WTC11 (cell line): ENCODE data around the gene SPHKAP. TPM values are rescaled to one million over a fixed set of nuclear protein-coding genes. Genes with fewer than 3 reads are reported as not detected.

ENCODE experiments used
- ATAC-seq: fragments of 200-7000 bp; cut with Tn5 transposase; 2 replicates; pipeline ENCODE4 v1.10.0; 2021; ENCODE audit warnings: mild to moderate bottlenecking, moderate library complexity
- Bru-seq: library from RNA; stranded (reverse); fragments of 400-500 nt; gene quantifications from one replicate; lab custom pipeline; 2021; lab: Mats Ljungman, UMichigan
- CTCF ChIA-PET: fragments of 300-600 bp; sonication (Branson Sonifier 250); formaldehyde crosslinking; loops from one replicate; lab custom pipeline; 2021; ENCODE audit warnings: antibody characterized with exemption; lab: Charles Lee
- POLR2A ChIA-PET: fragments of 350-600 bp; sonication (Branson Sonifier 250); formaldehyde crosslinking; loops from one replicate; lab custom pipeline; 2021; ENCODE audit warnings: antibody characterized with exemption; lab: Charles Lee
- DNase-seq: peaks from one replicate; pipeline ENCODE4 v3.0.0; 2021; ENCODE audit warnings: low spot score
- H3K27ac Mint-ChIP-seq: 2 replicates; pipeline ENCODE4 v1.8.0; 2021; ENCODE audit warnings: mixed read lengths
- H3K27me3 Mint-ChIP-seq: 2 replicates; pipeline ENCODE4 v1.8.0; 2021; ENCODE audit warnings: low read depth, mild to moderate bottlenecking, moderate library complexity, mixed read lengths
- H3K36me3 Mint-ChIP-seq: 2 replicates; pipeline ENCODE4 v1.8.0; 2021; ENCODE audit warnings: mixed read lengths
- H3K4me1 Mint-ChIP-seq: 2 replicates; pipeline ENCODE4 v1.8.0; 2022; ENCODE audit warnings: mixed read lengths
- H3K4me3 Mint-ChIP-seq: 2 replicates; pipeline ENCODE4 v1.8.0; 2021; ENCODE audit warnings: mild to moderate bottlenecking, moderate library complexity, mixed read lengths
- H3K9me3 Mint-ChIP-seq: 2 replicates; pipeline ENCODE4 v1.8.0; 2021; ENCODE audit warnings: mixed read lengths
- ARID4B ChIP-seq: sonication (generic); formaldehyde crosslinking; IDR thresholded peaks from 2 replicates; pipeline ENCODE4 v1.8.0; 2023; ENCODE audit warnings: missing genetic modification reagents, mild to moderate bottlenecking, borderline replicate concordance
- CTCF ChIP-seq: fragments of 200-600 bp; IDR thresholded peaks from 2 replicates; pipeline ENCODE4 v1.8.0; 2022; ENCODE audit warnings: antibody characterized with exemption
- MAX ChIP-seq: sonication (generic); formaldehyde crosslinking; IDR thresholded peaks from 2 replicates; pipeline ENCODE4 v1.8.0; 2022; ENCODE audit warnings: mild to moderate bottlenecking, missing genetic modification reagents
- NFE2L1 ChIP-seq: sonication (generic); formaldehyde crosslinking; IDR thresholded peaks from 2 replicates; pipeline ENCODE4 v1.8.1; 2023; ENCODE audit warnings: missing genetic modification reagents
- NR3C1 ChIP-seq: sonication (generic); formaldehyde crosslinking; conservative IDR thresholded peaks from 2 replicates; pipeline ENCODE4 v1.8.1; 2023; ENCODE audit warnings: low read depth, mild to moderate bottlenecking, missing genetic modification reagents
- SMAD3 ChIP-seq: sonication (generic); formaldehyde crosslinking; IDR thresholded peaks from 2 replicates; pipeline ENCODE4 v1.8.0; 2022; ENCODE audit warnings: missing genetic modification reagents, mild to moderate bottlenecking, borderline replicate concordance
- TEAD4 ChIP-seq: sonication (generic); formaldehyde crosslinking; IDR thresholded peaks from 2 replicates; pipeline ENCODE4 v1.8.0; 2022; ENCODE audit warnings: mild to moderate bottlenecking, missing genetic modification reagents
- ZNF121 ChIP-seq: sonication (generic); formaldehyde crosslinking; IDR thresholded peaks from 2 replicates; pipeline ENCODE4 v1.8.0; 2023; ENCODE audit warnings: missing genetic modification reagents
- ZNF423 ChIP-seq: fragments of 250-450 bp; sonication (Bioruptor Pico); IDR thresholded peaks from 2 replicates; pipeline ENCODE4 v2.1.2; 2022; ENCODE audit warnings: mild to moderate bottlenecking, moderate library complexity
- long read RNA-seq, 3 experiments: library from RNA in 1 of 3; library from capped mRNA in 1 of 3; library from polyadenylated mRNA in 1 of 3; unstranded in 2 of 3; stranded (forward) in 1 of 3; transcript quantifications; one replicate each; pipeline ENCODE4 v2.0.0, GENCODE V29; 2021
- total RNA-seq: library from RNA; stranded (reverse); gene quantifications from 3 replicates; pipeline ENCODE4 v1.2.3, GENCODE V29; 2021
- TF ChIP-seq, protein P1 (sequence below): sonication (generic); formaldehyde crosslinking; IDR thresholded peaks from 2 replicates; pipeline ENCODE4 v1.8.1; 2022; ENCODE audit warnings: mild to moderate bottlenecking, moderate library complexity, missing genetic modification reagents

Gene SPHKAP, protein sequence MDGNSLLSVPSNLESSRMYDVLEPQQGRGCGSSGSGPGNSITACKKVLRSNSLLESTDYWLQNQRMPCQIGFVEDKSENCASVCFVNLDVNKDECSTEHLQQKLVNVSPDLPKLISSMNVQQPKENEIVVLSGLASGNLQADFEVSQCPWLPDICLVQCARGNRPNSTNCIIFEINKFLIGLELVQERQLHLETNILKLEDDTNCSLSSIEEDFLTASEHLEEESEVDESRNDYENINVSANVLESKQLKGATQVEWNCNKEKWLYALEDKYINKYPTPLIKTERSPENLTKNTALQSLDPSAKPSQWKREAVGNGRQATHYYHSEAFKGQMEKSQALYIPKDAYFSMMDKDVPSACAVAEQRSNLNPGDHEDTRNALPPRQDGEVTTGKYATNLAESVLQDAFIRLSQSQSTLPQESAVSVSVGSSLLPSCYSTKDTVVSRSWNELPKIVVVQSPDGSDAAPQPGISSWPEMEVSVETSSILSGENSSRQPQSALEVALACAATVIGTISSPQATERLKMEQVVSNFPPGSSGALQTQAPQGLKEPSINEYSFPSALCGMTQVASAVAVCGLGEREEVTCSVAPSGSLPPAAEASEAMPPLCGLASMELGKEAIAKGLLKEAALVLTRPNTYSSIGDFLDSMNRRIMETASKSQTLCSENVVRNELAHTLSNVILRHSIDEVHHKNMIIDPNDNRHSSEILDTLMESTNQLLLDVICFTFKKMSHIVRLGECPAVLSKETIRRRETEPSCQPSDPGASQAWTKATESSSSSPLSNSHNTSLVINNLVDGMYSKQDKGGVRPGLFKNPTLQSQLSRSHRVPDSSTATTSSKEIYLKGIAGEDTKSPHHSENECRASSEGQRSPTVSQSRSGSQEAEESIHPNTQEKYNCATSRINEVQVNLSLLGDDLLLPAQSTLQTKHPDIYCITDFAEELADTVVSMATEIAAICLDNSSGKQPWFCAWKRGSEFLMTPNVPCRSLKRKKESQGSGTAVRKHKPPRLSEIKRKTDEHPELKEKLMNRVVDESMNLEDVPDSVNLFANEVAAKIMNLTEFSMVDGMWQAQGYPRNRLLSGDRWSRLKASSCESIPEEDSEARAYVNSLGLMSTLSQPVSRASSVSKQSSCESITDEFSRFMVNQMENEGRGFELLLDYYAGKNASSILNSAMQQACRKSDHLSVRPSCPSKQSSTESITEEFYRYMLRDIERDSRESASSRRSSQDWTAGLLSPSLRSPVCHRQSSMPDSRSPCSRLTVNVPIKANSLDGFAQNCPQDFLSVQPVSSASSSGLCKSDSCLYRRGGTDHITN (N-terminal part only)
- total RNA-seq: not detected in 3 replicates
- percentile 4 among the genes with signal in this experiment for Bru-seq, nascent RNA
- long read RNA-seq, experiment 1, full-length matches to known transcripts: 1 of 1 reads
- long read RNA-seq, experiment 1, partial matches to known transcripts: 0 of 1 reads
- long read RNA-seq, experiment 1, other reads (novel, unspliced or antisense): 0 of 1 reads
- long read RNA-seq, experiment 2: 0 reads
- long read RNA-seq, experiment 3: 0 reads

DNA sequence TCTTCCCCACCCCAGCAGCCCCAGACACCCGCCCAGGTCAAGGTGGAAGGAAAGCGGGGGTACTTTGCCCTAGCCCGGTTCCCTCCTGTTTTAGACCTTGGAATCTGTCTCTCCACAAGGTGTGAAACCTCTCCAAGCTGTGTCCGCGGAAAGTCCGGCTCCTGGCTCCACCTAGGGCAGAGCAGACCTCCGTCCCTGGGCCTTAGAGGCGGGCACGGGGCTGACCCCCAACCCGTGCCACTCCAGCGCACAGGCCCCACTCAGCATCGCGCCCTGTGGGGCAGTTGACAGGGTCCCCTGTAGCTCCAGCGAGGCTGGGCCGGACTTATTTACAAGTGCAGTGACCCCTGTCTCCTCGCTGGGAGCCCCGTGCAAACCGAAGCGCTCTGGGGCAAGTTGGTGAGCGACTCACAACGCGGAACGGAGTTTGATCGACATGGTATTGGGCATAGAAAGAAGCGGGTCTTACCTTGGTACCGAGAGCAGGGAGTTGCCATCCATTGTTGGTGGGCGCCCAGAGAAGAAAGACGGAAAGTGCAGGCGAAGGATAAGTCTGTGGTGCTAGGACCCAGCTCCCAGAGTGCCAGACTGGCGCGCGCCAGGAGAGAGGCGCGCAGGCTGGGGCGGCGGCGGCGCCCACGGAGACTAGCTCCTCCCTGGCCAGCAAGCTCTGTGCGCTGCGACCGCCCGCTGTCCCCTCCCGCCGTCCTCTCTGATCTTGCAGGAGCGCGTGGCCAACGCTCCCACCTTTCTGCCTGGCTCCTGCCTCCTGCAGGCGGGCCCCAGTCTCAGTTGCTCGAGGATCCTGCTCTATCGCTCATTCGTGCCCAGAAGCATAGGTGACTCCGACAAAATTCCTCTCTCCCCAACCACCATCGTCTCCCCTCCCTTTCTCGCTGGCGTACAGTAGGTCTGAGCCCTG, at the start of gene SPHKAP:
Gene SPHKAP, minus strand, starts transcription at position 590 of the 922 bp plus-strand sequence. Its CDS starts 89 bp downstream, at position 501.
- peak within 1 kb of the TSS; percentile 88 for H3K4me3 Mint-ChIP-seq
- peaks cover 7% of the 10 kb centered on the region; the same call in 1 of the 2 replicates for H3K36me3 Mint-ChIP-seq
- DNase-seq: peak; percentile 53
- peak; percentile 62 for ATAC-seq
- TF ChIP-seq NFE2L1 (CRISPR knock-in tag) (0 out of 2 replicates have a peak, but pooled peaks have one; percentile 19), ZNF423 (peak; percentile 58; the same call in 1 of the 2 replicates), NR3C1 (CRISPR knock-in tag) (0 out of 2 replicates have a peak, but pooled peaks have one; percentile 3), TEAD4 (CRISPR knock-in tag) (no peak), CTCF (no peak), MAX (CRISPR knock-in tag) (peak; percentile 80), SMAD3 (CRISPR knock-in tag) (0 out of 2 replicates have a peak, but pooled peaks have one; percentile 27), ARID4B (0 out of 2 replicates have a peak, but pooled peaks have one; percentile 28), ZNF121 (CRISPR knock-in tag) (no peak)
- TF ChIP-seq, protein P1, sequence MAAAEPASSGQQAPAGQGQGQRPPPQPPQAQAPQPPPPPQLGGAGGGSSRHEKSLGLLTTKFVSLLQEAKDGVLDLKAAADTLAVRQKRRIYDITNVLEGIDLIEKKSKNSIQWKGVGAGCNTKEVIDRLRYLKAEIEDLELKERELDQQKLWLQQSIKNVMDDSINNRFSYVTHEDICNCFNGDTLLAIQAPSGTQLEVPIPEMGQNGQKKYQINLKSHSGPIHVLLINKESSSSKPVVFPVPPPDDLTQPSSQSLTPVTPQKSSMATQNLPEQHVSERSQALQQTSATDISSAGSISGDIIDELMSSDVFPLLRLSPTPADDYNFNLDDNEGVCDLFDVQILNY (CRISPR knock-in tag): peak; percentile 63; the same call in 1 of the 2 replicates
- TF ChIP-seq, all 79 proteins: peak for 7
- Mint-ChIP-seq H3K9me3 (peaks cover 15% of the 10 kb centered on the region), H3K27ac (no peak within 1 kb of the TSS), H3K27me3 (peaks cover 46% of the 10 kb centered on the region), H3K4me1 (peaks cover 5% of the 10 kb centered on the region)
- ChIA-PET CTCF (interaction anchor here (2.0 kb wide), 1 partner anchor 291 kb away, joined by 4 read pairs; no protein-coding TSS in a partner anchor), POLR2A (no interaction called here)
